Iris pigment epithelial cell (primary cell): ENCODE measurements around the gene KCNC3.

ENCODE experiments used
- DNase-seq: peaks from one replicate; pipeline ENCODE4 v3.0.0-alpha.2; 2011; ENCODE audit warnings: low read depth

Gene KCNC3

DNA sequence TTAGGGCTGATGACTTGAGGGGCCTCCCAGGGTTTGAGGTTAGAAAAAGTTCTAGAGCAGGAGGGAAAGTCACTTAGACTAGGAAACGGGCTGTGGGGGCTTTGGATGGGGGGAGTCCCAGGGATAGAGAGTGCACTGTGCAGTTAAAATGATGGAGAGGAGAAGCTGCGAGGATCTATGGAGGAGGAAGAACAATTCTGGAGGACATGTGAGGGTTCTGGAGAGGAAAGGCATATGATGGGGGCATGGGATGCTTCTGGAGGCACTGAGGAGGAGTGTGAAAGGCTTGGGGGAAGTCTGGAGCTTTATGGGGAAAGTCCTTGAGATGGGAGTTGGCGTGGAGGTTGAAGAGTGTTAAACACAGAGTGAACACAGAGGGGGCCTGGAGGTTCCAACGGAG, 2.2 kb downstream of the KCNC3 start:
- no peak for DNase-seq

GRCh38 chr19:50326101-50326664, 3.0 kb downstream of the KCNC3 start:
- DNase-seq: no peak

DNA sequence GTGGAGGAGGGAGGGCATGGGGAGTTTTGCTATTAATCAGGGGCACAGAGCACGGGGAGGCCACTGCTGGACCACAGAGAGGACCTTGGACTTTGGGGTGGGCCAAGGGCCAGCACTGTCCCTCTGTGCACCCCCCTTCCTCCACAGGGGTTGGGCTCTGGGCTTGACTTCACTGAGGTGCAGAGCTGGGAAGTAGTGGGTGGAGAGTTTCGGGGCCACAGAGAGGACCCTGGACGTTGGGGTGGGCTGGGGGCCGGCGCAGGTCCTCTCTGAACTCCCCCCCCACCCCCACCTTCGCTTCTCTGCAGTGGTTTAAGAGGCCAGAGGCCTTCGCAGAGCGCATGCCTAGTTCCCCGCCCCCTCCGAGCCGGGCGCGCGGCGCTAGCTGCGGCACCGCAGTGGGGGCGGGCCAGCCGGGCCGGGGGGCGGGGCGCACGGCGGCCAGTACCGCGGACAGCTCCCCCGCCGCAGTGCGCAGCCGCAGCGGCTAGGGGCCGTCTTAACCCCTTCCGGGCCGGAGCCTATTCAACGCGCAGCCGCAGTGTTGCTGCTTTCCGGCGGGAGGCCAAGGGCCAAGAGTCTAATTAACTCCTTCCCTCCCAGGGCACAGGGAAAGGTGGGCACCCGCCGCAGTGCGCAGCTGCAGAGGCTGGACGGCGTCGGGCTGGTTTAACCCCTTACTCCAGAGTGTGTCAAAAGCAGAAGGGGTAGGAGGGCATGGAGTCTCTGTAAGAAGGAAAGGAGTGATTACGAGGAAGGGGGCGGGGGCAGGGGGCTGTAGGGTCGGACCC, 3.7 kb downstream of the KCNC3 start:
- DNase-seq: peak; percentile 53

- no peak for DNase-seq
Observed at GRCh38 chr19:50324331-50324730, 4.8 kb downstream of the KCNC3 start.

GRCh38 chr19:50323782-50324133, 5.4 kb downstream of the KCNC3 start:
- no peak for DNase-seq

- DNase-seq: no peak
Observed at GRCh38 chr19:50322931-50323781, 6.0 kb downstream of the KCNC3 start.

GRCh38 chr19:50322234-50322633, 6.9 kb downstream of the KCNC3 start:
- no peak for DNase-seq

- DNase-seq: no peak
Observed at GRCh38 chr19:50321831-50322230, 7.3 kb downstream of the KCNC3 start.

- no peak for DNase-seq
Observed at GRCh38 chr19:50320596-50320995, 8.6 kb downstream of the KCNC3 start.

GRCh38 chr19:50320051-50320450, 9.1 kb downstream of the KCNC3 start:
- no peak for DNase-seq

DNA sequence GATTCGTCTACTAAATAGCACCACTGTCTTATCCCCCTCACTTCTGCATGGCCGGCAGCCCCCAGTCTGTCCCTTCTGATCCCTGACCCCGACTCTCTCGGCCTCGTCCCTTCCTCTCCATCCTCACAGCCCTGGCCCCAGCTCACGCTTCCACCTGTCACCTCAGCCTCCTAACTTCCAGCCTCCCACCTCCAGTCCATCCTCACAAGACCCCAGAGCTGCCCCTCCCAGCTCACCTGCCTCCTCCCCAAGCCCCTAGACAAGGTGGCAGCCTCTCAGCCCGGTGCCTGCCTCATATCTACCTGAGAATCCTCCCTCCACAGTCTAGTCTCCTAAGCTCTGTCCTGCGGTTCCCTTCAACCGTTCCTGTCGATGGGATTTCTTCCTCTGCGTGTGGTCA, 10.0 kb downstream of the KCNC3 start:
- DNase-seq: no peak

GRCh38 chr19:50318438-50318837, 10.7 kb downstream of the KCNC3 start:
- no peak for DNase-seq

DNA sequence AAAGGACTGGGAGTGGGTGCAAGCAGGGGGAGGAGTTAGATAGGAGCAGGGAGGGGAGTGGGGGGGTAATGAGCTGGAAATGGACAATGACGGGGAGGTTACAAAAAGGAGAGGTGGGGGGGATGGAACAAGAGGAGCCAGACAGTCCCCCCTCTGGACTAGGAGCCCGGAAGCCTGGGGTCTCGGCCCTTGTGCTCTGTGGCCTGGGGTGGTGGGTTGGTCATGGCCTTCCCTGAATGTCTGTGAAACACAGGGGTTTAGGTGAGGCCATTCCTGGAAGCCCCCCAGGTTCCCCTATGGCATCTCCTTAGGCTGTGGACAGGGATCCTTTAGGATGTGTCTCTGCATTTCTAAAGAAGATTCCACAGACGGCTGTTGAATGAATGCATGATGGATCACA, 12.1 kb downstream of the KCNC3 start:
- DNase-seq: no peak

DNA sequence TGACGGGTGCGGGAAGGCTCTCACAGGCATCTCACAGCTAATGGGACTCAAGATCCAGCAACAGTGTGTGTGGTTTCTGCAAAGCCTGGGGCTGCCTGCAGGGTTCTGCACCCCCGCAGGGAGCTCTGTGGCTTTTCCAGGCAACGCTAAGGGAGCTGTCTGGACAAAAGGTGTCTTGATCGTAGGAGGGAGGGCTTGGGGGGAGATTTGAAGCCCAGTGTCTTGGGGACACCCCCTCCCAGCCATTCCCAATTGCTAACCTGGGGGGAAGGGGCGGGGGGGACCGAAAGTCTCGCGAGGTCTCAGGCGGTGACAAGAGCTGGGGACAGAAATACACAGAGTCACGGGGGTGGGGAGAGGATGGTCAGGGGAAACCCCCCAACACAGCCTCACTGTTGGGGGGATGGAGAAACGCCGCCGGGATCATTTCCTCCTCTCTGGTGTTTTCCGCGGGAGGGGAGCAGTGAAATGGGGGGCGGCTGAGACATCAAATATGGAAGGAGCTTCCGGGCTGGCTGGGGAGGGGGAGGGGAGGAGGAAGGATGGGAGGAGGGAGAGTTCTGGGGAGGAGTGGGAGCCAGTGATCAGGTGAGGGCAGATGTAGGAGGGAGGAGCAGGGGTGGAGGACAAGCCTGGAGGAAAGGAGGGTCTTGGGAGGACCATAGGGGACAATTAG, 13.3 kb downstream of the KCNC3 start:
- DNase-seq: peak; percentile 30

GRCh38 chr19:50314724-50315708, 14.2 kb downstream of the KCNC3 start:
- DNase-seq: no peak

DNA sequence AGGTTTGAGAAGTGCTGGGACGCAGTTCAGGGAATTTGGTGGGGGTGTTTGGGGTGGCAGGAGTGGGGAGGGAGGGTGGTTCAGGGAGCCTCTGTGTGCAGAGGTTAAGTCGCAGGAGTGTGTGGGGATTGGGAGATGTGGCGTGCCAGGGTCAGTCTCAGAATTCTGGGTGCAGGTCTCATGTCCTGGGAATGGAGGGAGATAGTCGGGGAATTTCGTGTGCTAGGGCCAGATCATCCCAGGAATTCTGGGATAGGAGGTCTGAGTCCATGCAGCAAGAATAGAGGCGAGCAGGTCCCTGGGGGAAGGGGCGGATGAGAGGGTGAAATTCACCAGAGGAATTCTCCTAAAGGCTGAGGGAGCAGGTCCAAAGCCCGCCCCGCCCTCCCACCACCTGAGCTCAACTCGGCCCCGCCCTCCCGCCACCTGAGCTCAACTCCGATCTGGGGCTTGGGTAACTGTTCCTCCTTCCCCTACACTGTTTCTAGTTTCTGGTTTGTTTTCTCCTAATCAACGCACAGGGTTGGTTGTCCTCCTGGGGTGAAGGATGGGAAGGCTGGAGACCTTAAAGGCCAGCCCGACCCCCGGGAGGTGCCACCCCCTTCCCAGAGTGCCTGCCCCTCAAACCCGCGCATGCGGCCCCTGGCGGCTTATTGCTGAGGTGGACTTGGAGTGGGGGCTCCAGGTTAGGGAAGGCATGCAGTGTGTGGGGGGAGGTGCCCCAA, 15.2 kb downstream of the KCNC3 start:
- DNase-seq: no peak

DNA sequence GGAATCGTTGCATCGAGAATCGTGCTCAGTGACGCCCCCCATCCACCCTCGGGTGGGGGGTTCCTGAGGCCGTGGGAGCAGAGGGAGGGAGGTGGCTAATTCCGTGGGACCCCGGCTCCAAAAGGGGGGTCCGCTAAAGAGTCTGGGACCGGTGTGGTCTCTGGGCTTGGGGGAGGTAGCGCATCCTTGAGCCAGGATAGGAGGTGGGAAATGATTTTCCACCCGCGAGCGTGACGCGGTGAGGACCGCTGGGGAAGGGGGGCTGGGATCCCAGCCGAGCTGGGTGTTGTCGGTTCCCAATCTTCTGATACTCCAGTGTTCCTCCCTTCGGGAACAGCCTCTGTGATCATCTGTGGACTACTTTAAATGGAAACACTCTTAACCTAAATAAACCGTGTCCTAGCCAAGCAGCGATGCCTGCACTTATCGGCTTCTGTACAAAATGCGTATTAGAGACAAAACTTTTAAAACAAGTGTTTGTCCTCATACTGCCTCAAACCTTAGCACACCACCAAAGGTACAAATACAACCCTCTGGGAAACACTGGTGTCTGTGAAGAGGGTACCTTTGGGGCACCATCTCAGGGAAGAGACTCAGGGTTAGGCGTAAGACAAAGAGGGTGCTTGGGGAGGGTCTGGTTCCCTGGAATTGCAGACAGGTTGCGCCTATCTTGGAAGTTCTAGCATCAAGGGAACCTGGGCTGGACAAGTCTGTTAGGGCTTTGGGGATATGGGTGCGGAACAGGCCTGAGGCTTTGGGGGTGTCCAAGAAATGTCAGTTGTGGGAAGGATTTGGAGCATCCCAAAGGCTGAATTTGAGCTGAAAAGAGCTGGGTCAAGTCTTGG, 16.0 kb downstream of the KCNC3 start:
- DNase-seq: no peak

DNA sequence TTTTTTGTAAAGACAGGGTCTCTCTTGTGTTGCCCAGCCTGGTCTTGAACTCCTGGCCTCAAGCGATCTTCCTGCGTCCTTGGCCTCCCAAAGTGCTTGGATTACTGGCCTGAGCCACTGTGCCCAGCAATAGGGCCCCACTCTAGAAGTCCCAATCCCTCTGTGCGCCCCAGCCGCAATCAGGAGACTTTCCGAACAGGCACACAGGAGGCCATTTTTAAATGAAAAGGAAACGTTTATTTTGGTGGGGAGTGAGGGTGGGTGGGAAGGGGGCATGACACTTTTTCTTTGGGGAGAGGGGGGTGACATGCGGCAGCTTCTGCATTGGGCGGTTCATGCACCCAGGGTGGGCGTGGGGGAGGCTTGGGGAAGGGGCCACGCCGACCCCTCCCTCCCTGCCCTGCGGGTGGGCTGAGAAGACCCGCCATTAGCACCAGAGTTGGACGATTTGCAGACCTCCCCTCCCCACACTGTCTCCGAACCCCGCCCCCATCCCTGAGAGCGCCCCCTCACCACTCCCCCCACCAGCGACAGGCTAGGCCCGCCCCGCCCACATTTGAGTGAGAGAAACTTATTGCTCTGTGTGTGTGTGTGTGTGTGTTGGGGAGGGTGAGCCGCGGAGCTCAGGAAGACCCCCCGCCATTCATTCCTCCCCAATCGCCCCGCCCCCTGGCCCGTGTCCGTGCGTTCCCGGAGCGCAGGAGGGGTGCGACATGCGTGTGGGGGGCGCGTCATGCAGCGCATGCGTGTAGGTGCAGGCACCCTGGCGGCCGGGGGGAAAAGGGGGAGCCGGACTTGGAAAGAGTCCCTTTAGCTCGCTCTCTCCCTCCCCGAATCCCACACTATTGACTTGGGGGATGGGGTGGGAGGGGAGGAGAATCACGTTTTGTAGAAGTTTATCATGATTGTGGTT, 17.2 kb downstream of the KCNC3 start:
- no peak for DNase-seq
